Heart left ventricle (tissue), 16 donors: ENCODE measurements around the gene MAN2B2. TPM values are rescaled to one million over a fixed set of nuclear protein-coding genes. Genes with fewer than 3 reads are reported as not detected.

Source experiments
- ATAC-seq, 4 donors: fragments of 200-7000 bp; cut with Tn5 transposase; one replicate each; pipeline ENCODE4 v1.9.1; 2020 to 2022; ENCODE audit warnings: moderate library complexity in 4 of 4, mild to moderate bottlenecking in 3 of 4, moderate number of reproducible peaks in 1 of 4
- DNase-seq, 5 donors: peaks; one replicate each; pipeline ENCODE4 v3.0.0-alpha.2; 2020
- H3K27ac ChIP-seq, 12 donors: fragments of 200-600 bp; sonication (generic) in 4 of 12; one replicate each; pipeline versions ENCODE4 v1.5.0 to v1.8.0; 2016 to 2022; ENCODE audit warnings: mild to moderate bottlenecking in 2 of 12
- H3K27me3 ChIP-seq, 9 donors: fragments of 200-600 bp; sonication (generic) in 2 of 9; one replicate each; pipeline versions ENCODE4 v1.5.1 to v1.8.0; 2016 to 2022; ENCODE audit warnings: mild to moderate bottlenecking in 3 of 9
- H3K36me3 ChIP-seq, 9 donors: fragments of 200-600 bp; sonication (generic) in 2 of 9; one replicate each; pipeline versions ENCODE4 v1.5.0 to v1.8.0; 2018 to 2022; ENCODE audit warnings: mild to moderate bottlenecking in 2 of 9
- H3K4me1 ChIP-seq, 12 donors: fragments of 200-600 bp; sonication (generic) in 4 of 12; one replicate each; pipeline versions ENCODE4 v1.5.0 to v1.8.0; 2016 to 2022; ENCODE audit warnings: mild to moderate bottlenecking in 3 of 12
- H3K4me3 ChIP-seq, 12 donors: fragments of 200-600 bp; sonication (generic) in 4 of 12; one replicate each; pipeline versions ENCODE4 v1.5.0 to v1.8.0; 2017 to 2022; ENCODE audit warnings: mild to moderate bottlenecking in 9 of 12, moderate library complexity in 4 of 12
- H3K9me3 ChIP-seq, 12 donors: fragments of 200-600 bp; sonication (generic) in 4 of 12; one replicate each; pipeline versions ENCODE4 v1.5.0 to v1.8.0; 2016 to 2022; ENCODE audit warnings: mild to moderate bottlenecking in 1 of 12
- POLR2A ChIP-seq, 2 donors: fragments of 450-650 bp; IDR thresholded peaks; one replicate each; pipeline ENCODE4 v1.6.1; 2017; ENCODE audit warnings: antibody characterized with exemption in 2 of 2, mild to moderate bottlenecking in 2 of 2, moderate library complexity in 2 of 2
- WGBS, 4 donors: extraction: QIAGEN DNeasy Blood & Tissue Kit in 2 of 4; methylation state at CpG; one replicate each; pipeline versions ENCODE4 v1.1.5 to v1.1.7; 2013 to 2018; 5-methylcytosine and 5-hydroxymethylcytosine counted together
- intact Hi-C, 10 donors: fragments of 100-400 bp; cut with DNase I; formaldehyde crosslinking; loops; one replicate each; pipeline versions ENCODE4 v1.11.1 to v1.14.2; 2022
- polyA plus RNA-seq, 2 donors: library from polyadenylated mRNA; stranded (reverse); fragments of 200-250 nt; gene quantifications; one replicate each; pipeline ENCODE4 v1.2.3, GENCODE V29; 2013
- total RNA-seq, 9 donors: library from RNA; depleted of rRNA in 2 of 9; stranded (reverse); fragments of >200 nt in 2 of 9; fragmentation: NEBNext Ultra II Directional in 3 of 9; extraction: Animal tissue kit (Norgen Biotek cat#: 25700) in 3 of 9; gene quantifications; one replicate each; pipeline versions ENCODE4 v1.1.0 to v1.2.4, GENCODE V29; 2016 to 2023
- TF ChIP-seq, protein P1 (sequence below), 12 donors: fragments of 200-600 bp; sonication (generic) in 4 of 12; IDR thresholded peaks; one replicate each; pipeline versions ENCODE4 v1.5.0 to v1.8.0; 2018 to 2022; ENCODE audit warnings: antibody characterized with exemption in 12 of 12, mild to moderate bottlenecking in 5 of 12
- donor health status: ischemic (EF 13 %, LVEDD 7.1; RV severe dilation, severe dysfunction).
- donor health status: healthy with polysubstance abuse.
- donor health status: DM: no; HTN: yes; CAD: no.
- donor health status: DM: no; HTN: no; CAD: no.
- donor health status: ischemic (EF 25% LVEDD 6.9; RV normal size, moderate dysfunction).
- donor health status: ischemic (EF 25% LVEDD 5.7; RV mildly dilated, moderate dysfunction).
- donor health status: healthy.
- donor health status: DM: yes; HTN: yes; CAD: no.
- donor health status: ischemic (EF 35%, LVEDD 5.7; RV mildly dilated, moderate dysfunction).
- donor health status: nonischemic (EF 11% LVEDD 7.7; RV severe dilation, severe dysfunction).
- donor health status: DM: yes; HTN: yes; CAD: no.
- donor health status: PGD.
- donor health status: ischemic (EF 29% LVEDD 5.4; RV normal size, mild dysfunction).
- donor health status: nonischemic (EF 23%, LVEDD 6.1; RV moderate dilation, normal function).

The MAN2B2 gene
- total and polyA plus RNA-seq, 11 donors, result 4.4 to 33.6 (median 19.8) TPM

DNA sequence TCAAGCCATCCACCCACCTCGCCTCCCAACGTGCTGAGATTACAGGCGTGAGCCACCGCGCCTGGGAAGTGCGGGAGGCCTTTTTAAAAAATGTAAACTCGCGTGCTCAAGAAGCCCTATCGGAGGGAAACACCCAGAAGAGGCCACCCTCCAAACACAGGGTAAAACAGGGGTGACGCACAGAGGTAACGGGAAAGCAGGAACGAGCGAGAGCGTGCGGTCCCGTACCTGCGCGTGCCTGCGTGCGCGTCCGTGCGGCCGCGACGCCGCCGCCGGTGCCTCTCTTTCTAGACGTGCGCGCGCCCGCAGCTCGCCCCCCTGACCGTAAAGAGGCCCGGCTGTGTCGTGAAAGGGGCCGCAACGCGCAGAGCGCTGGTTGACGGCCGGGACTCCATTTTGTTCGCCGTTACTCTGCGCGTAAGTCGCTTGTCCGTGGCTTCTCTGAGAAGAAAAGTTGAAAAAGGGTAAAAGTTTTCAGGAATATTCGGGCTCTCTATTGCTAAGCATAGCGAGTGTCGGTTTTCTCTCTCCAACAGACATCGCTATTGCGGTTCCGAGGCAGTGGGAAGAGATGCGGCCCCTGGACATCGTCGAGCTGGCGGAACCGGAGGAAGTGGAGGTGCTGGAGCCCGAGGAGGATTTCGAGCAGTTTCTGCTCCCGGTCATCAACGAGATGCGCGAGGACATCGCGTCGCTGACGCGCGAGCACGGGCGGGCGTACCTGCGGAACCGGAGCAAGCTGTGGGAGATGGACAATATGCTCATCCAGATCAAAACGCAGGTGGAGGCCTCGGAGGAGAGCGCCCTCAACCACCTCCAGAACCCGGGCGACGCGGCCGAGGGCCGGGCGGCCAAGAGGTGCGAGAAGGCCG is 65.5 kb downstream of the MAN2B2 start, which contains the start of gene MRFAP1:
MRFAP1 (plus strand) TSS at position 394 of the 872 bp plus-strand sequence; CDS start at position 572, 178 bp downstream.
- peak within 1 kb of the TSS; percentile 48 to 96 (median 84) for H3K4me3 ChIP-seq
- intact Hi-C loops, result loop anchor here in 7 of 10 donors (1.0 to 5.0 kb wide), 6 partner anchors 32 to 76 kb away; partner anchors contain the start of genes MRFAP1L1 (in 6 of the 7) and BLOC1S4 (in 1 of the 7)
- H3K9me3 ChIP-seq, result no peaks in the 10 kb centered on the region
- peaks cover 0 to 25% (median 19%) of the 10 kb centered on the region in 9 donors for H3K36me3 ChIP-seq
- H3K27me3 ChIP-seq, result no peaks in the 10 kb centered on the region
- peak; percentile 95 to 97 (median 96) for DNase-seq
- peak; percentile 87 to 96 (median 93) for ATAC-seq
- peak within 1 kb of the TSS; percentile 79 to 97 (median 93) for H3K27ac ChIP-seq
- H3K4me1 ChIP-seq, result peaks cover 7 to 39% (median 28%) of the 10 kb centered on the region in 12 donors
- 0 to 1% (median 0%) methylated on average over 73 to 90 of the region's 90 CpGs for WGBS, 4 donors
- peak in 1 of 2 donors; percentile 68 for TF ChIP-seq POLR2A (IDR thresholded peaks at IDR 0.05)
- TF ChIP-seq, protein P1, sequence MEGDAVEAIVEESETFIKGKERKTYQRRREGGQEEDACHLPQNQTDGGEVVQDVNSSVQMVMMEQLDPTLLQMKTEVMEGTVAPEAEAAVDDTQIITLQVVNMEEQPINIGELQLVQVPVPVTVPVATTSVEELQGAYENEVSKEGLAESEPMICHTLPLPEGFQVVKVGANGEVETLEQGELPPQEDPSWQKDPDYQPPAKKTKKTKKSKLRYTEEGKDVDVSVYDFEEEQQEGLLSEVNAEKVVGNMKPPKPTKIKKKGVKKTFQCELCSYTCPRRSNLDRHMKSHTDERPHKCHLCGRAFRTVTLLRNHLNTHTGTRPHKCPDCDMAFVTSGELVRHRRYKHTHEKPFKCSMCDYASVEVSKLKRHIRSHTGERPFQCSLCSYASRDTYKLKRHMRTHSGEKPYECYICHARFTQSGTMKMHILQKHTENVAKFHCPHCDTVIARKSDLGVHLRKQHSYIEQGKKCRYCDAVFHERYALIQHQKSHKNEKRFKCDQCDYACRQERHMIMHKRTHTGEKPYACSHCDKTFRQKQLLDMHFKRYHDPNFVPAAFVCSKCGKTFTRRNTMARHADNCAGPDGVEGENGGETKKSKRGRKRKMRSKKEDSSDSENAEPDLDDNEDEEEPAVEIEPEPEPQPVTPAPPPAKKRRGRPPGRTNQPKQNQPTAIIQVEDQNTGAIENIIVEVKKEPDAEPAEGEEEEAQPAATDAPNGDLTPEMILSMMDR (IDR thresholded peaks at IDR 0.05), result peak in 1 of 12 donors; percentile 7

DNA sequence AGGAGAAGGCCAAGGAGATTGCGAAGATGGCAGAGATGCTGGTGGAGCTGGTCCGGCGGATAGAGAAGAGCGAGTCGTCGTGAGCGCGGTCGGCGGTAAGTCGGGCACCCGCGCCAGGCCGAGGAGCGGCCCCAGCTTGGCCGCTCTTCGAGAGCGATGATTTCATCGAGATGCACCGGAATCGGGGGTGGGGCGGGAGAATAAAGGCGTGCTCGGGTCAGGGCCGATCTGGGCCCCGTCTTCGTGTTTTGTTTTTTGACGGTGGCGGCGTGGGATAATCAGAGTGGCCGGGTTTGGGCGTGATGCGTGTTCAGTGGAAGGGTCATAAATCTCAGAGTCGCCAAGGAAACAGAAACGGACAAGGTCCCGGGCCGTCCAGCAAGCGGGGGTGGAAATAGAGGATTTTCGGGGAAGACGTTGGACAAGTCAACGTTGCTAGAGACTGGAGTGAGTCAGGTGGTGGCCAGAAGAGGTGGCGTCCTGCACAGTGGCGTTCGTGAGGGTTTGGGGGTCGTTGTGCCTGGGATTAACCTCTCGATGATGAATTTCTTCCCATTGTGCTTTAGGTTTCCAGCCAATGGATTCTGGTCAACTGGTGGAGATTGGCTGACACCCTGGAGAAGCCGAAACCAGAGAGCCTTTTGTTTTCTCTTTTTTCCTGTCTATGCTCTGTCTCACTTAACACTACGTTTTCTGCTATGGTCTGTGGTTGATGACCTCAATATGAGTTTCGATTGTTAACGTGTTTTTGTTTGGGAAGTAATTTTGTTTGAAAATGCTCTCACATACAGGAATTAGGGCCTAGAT is 66.4 kb downstream of the MAN2B2 start:
- H3K36me3 ChIP-seq, result peaks cover 0 to 25% (median 19%) of the 10 kb centered on the region in 9 donors
- intact Hi-C loops, result loop anchor here in 7 of 10 donors (2.0 to 5.0 kb wide), 5 partner anchors 31 to 75 kb away; partner anchors contain the start of genes MRFAP1L1 (in 6 of the 7) and BLOC1S4 (in 1 of the 7)
- peak overlapping the region; percentile 79 to 97 (median 93) for H3K27ac ChIP-seq
- WGBS, 4 donors, result 1 to 3% (median 2%) methylated on average over 50 of the region's 50 CpGs
- H3K9me3 ChIP-seq, result no peaks in the 10 kb centered on the region
- H3K27me3 ChIP-seq, result no peaks in the 10 kb centered on the region
- DNase-seq, result peak in 4 of 5 donors; percentile 52 to 63 (median 62)
- TF ChIP-seq, protein P1 (IDR thresholded peaks at IDR 0.05), result no peak
- TF ChIP-seq POLR2A (IDR thresholded peaks at IDR 0.05), result no peak
- H3K4me3 ChIP-seq, result peak overlapping the region; percentile 48 to 96 (median 84)
- ATAC-seq, result peak; percentile 17 to 72 (median 66)
- peaks cover 7 to 39% (median 28%) of the 10 kb centered on the region in 12 donors for H3K4me1 ChIP-seq

DNA sequence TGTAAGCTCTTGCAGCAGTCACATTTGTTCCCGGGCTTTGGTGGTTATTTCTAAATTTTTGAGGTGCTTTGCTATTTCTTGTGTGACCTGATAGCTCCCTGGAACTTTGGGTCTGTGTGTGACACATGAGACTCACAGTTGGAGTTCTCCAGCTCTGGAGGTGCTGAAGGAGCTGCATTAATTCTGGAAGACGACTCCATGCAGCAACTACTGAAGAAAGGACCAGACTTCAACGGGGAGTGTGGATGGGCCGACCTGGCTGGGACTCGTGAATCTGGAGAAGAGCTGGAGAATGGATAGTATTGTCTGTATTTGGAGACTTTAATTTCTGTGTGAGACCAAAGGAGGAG is 67.0 kb downstream of the MAN2B2 start:
- H3K27me3 ChIP-seq, result no peaks in the 10 kb centered on the region
- H3K4me3 ChIP-seq, result peak overlapping the region in 11 of 12 donors; percentile 48 to 96 (median 83)
- H3K36me3 ChIP-seq, result peaks cover 0 to 25% (median 19%) of the 10 kb centered on the region in 9 donors
- DNase-seq (no peak), ATAC-seq (no peak)
- peak overlapping the region in 9 of 12 donors; percentile 79 to 97 (median 92) for H3K27ac ChIP-seq
- no peaks in the 10 kb centered on the region for H3K9me3 ChIP-seq
- no peak for TF ChIP-seq POLR2A (IDR thresholded peaks at IDR 0.05)
- TF ChIP-seq, protein P1 (IDR thresholded peaks at IDR 0.05), result no peak
- WGBS, 4 donors, result 50 to 54% (median 51%) methylated on average over 5 of the region's 5 CpGs
- intact Hi-C loops, result loop anchor here in 7 of 10 donors (2.0 to 5.0 kb wide), 5 partner anchors 31 to 75 kb away; partner anchors contain the start of genes MRFAP1L1 (in 6 of the 7) and BLOC1S4 (in 1 of the 7)
- H3K4me1 ChIP-seq, result peaks cover 7 to 39% (median 28%) of the 10 kb centered on the region in 12 donors
